ENCODE data around the gene PLVAP.
"Not testable (repeated sequence)": the region's sequence is repeated elsewhere in the genome, so short reads cannot be mapped to it uniquely, and the experiment has no call there.

PLVAP gene

GRCh38 chr19:17398902-17399527 is 21.9 kb upstream of the PLVAP start:
- DNase-seq (ENCODE audit: low spot score), result no peak

GRCh38 chr19:17394891-17395415 is 17.8 kb upstream of the PLVAP start:
- DNase-seq (ENCODE audit: low spot score), result peak; percentile 72

GRCh38 chr19:17393914-17394313 is 16.8 kb upstream of the PLVAP start, which contains the start of gene CCDC194:
TSS of gene CCDC194 (minus strand) at chr19:17394196. CDS start at chr19:17394158, 38 bp downstream.
- no peak for DNase-seq (ENCODE audit: low spot score)

GRCh38 chr19:17393002-17393401 is 15.9 kb upstream of the PLVAP start:
- DNase-seq (ENCODE audit: low spot score), result no peak

DNA sequence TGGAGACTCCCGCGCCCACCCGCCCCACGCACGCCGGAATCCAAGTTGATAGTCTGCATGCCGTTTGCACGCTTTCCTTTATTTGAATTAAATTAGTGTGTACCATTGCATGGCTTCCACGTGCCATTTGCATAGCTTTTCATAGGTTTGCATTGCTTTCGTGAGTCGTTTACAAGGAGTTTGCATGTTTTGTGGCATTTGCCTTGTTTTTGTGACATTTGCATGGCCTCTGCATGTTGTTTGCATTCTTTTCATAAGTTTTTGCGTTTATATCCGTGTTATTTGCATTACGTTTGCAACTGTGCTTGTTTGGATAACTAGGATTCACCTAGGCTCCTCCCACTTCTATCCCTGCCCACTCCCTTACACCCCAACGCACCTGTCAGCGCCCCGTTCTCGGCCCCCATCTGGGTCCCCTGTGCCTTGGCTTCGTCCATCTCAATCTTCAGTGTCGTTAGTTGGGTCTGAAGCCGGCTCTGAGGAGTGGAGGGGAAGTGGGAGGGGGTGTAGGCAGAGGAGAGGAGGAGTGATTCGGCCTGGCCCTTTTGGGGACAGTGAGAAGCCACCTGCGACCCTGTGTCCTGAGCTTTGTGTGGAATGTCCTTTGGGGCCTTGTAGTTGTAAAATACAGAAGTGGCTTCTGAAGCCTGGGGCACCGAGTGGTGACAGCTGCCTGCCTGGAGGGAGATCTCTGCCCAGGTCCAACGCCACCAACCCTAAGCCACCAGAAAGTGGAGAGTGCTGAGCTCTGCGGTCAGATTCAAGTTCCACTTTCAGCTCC is 14.4 kb upstream of the PLVAP start:
- DNase-seq (ENCODE audit: low spot score), result no peak

DNA sequence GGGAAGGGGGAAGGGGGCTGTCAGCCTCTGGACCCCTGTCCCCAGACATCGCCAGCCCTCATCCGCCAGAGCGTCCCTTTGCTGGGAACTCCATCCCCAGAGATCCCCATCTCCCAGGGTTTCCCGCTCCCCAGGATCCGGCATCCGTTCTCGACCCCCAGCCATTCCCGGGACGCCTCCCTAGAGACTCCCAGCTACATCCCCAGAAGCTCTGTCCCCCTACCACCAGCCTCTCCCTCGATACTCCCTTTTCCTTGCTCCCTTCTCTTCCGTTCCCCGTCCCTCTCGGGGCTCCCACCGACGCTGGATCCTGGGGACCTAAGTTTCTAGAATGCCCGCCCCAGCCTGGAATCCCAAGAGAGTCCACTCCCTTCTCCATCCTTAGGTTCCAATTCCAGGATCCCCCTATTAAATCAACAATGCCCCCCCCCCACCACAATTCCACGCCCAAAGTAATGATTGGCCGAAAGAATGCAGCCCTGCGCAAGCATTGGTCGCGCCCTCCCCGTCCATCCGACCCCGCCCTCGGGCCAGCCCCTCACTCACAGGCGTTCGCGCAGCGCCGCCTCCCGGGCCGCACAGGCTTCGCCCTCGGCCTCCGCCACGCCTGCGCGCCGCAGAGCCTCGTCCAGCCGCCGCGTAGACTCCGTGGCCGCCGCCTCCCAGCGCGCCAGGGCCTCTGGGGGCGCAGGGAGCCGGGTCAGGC is 13.7 kb upstream of the PLVAP start:
- peak; percentile 96 for DNase-seq (ENCODE audit: low spot score)

GRCh38 chr19:17389957-17390664 is 13.0 kb upstream of the PLVAP start:
- peak; percentile 70 for DNase-seq (ENCODE audit: low spot score)

GRCh38 chr19:17389288-17389687 is 12.1 kb upstream of the PLVAP start:
- no peak for DNase-seq (ENCODE audit: low spot score)

DNA sequence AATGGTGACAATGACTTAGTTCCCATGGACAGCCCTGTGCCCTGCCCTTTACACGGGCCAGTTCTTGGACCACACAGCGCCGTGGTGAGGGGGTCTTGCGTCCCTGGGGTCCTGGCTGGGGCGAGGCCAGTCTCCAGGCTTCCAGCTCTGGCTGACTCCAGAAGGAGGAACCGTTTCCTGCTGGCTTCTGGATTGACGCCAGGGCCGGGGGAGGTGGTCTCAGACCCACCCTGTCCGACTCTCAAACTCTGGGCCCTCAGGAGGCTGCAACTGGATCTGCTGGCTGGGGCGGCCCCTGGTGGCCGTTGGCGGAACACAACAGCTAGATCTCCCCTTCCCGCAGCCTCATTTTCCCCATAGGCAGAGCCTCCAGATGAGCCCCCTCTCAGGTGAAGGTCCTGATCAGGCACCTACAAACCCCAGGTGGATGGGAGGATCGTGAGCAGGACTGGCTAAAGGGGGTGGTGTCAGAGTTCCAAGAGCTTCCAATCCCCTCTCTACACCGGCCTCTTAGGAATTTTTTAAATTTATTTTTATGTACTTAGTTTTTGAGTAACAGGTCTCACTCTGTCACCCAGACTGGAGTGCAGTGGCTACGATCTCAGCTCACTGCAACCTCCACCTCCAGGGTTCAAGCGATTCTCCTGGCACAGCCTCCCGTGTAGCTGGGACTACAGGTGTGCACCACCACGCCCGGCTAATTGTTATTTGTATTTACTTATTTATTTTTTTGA is 8.9 kb upstream of the PLVAP start:
- DNase-seq (ENCODE audit: low spot score), result peak; percentile 83

GRCh38 chr19:17380426-17381138 is 3.4 kb upstream of the PLVAP start:
- no peak for DNase-seq (ENCODE audit: low spot score)

DNA sequence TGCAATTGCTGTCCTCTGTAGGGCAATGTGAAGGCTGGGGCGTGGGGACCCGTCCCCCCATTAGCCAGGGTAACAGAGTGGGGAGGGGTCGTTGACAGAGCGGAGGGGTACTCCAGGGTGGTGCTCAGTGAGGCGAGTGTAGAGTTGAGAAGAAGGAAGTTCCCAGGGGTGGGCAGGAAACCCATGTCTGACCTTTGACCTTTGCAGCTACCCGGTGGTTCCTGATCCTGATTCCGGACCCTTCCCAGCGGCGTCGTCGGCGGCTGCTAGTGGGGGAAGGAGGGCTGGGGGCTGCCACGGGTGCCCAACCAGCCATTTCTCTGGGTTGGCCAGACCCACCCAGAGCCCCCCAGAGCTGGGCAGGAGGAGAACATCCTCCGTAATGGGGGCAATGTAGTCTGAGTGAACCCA is 2.1 kb upstream of the PLVAP start:
- DNase-seq (ENCODE audit: low spot score), result peak; percentile 75

DNA sequence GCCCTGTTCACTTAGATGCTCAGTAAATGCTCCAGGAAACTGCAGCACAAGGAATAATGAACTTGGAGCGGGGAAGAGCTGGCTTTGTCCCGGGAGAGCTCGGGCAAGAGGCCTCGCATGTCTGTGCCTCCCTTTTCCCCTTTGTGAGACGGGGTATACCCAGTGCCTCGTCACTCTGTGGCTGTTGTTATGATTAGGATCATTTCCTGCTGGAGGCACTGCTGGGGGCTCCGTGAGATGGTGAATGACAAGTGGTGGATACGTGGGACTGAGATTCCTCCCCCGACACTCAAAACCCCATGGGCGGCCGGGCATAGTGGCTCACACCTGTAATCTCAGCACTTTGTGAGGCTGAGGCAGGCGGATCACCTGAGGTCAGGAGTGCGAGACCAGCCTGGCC is 1.1 kb upstream of the PLVAP start:
- DNase-seq (ENCODE audit: low spot score), result no peak

GRCh38 chr19:17370026-17370587 is 7.0 kb downstream of the PLVAP start:
- DNase-seq (ENCODE audit: low spot score), result no peak

- no peak for DNase-seq (ENCODE audit: low spot score)
Measured at GRCh38 chr19:17365361-17365760, 11.8 kb downstream of the PLVAP start.

- DNase-seq (ENCODE audit: low spot score), result not testable (repeated sequence)
Measured at GRCh38 chr19:17363852-17364605, 13.1 kb downstream of the PLVAP start.

- DNase-seq (ENCODE audit: low spot score), result no peak
Measured at GRCh38 chr19:17359905-17360800, 17.0 kb downstream of the PLVAP start.

DNA sequence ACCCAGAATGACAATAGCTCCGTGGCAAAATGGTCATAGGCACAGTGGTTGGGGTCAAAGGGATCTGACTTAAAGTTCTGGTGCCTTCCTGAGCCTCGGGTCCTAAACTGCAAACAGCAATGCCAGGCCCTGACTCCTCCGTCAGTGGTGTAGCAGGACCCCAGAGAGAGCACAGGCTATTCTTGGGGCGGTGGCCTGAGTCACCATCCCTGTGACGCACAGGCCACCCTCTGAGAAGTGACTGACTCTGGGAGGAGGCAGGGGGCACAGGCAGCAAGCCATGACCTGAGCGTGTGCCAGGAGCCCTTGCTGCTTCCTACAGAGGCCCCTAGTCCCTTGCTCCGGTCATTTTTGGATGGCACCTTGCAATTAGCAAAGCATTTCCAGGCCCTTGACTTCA is 18.7 kb downstream of the PLVAP start:
- DNase-seq (ENCODE audit: low spot score), result no peak

DNA sequence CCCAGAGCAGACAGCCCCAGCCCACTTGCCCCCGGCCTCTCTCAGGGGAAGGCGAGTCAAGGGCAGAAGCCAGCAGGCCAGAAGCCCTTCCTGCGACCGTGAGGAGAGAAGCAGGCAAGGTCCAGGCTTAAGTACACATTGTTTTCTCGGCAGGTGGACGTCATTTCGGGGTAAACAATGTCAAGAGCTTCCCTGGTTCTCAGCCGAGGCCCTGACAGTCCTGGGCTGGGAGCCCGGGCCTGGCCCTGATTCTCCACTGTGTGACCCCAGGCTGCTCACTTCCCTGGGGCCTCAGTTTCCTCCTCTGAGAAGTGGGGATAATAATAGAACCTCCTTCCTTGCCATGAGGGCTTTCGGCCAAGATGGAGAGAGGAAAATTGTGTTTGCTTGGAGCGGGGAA is 19.4 kb downstream of the PLVAP start:
- DNase-seq (ENCODE audit: low spot score), result no peak
